ENCODE data around the gene MYLK. TPM values are rescaled to one million over a fixed set of nuclear protein-coding genes. Genes with fewer than 3 reads are reported as not detected.

The MYLK gene
- polyA plus RNA-seq, 1 donor (not counting 4 experiments of a cell fraction or from before 2014, with no cell fraction given), result 7.8 TPM

GRCh38 chr3:123768480-123769355 is 115.4 kb downstream of the MYLK start:
- no peaks in the 10 kb centered on the region for H3K9me3 ChIP-seq (ENCODE audit: control insufficient read depth, low read depth, low read length)
- H3K4me1 ChIP-seq (ENCODE audit: control insufficient read depth, extremely low read depth, insufficient read depth, low read length), result no peaks in the 10 kb centered on the region
- H3K36me3 ChIP-seq (ENCODE audit: control insufficient read depth in 2 of 2, extremely low read depth in 1 of 2, insufficient read depth in 2 of 2, low read length in 2 of 2), result no peaks in the 10 kb centered on the region
- no peak overlapping the region for H3K4me2 ChIP-seq (ENCODE audit: control insufficient read depth, extremely low read depth, insufficient read depth, low read depth, low read length)
- dilution Hi-C loops (cut with MboI; ENCODE audit: extremely low pct_ligation_motif_present, low sequenced_read_pairs), result no loop called here
- no peaks in the 10 kb centered on the region for H3K9me1 ChIP-seq (ENCODE audit: control insufficient read depth, extremely low read depth, insufficient read depth, low read length)
- no peak overlapping the region for H3K27ac ChIP-seq (ENCODE audit: control insufficient read depth, insufficient read depth, low read length)
- H2AFZ ChIP-seq (ENCODE audit: control insufficient read depth, low read length), result no peak overlapping the region
- H4K20me1 ChIP-seq (ENCODE audit: control insufficient read depth, extremely low read depth, insufficient read depth, low read length), result no peaks in the 10 kb centered on the region
- no peak for FAIRE-seq
- no peaks in the 10 kb centered on the region for H3K79me2 ChIP-seq (ENCODE audit: control insufficient read depth, insufficient read depth, low read length)
- H3K4me3 ChIP-seq (ENCODE audit: control insufficient read depth in 2 of 3, extremely low read depth in 1 of 3, insufficient read depth in 2 of 3, low read depth in 1 of 3, low read length in 3 of 3), result no peak overlapping the region
- H3K27me3 ChIP-seq (ENCODE audit: control insufficient read depth, extremely low read depth, insufficient read depth, low read length), result peaks cover 5% of the 10 kb centered on the region
- TF ChIP-seq CTCF (optimal IDR thresholded peaks at IDR 0.05 in 1 of 3, IDR thresholded peaks at IDR 0.05 in 1 of 3, conservative IDR thresholded peaks at IDR 0.05 in 1 of 3; ENCODE audit: extremely low read depth in 1 of 3, insufficient read depth in 2 of 3, low read length in 3 of 3) (no peak), EZH2 (IDR thresholded peaks at IDR 0.05; ENCODE audit: low read length) (no peak)
- H3K9ac ChIP-seq (ENCODE audit: control insufficient read depth, extremely low read depth, insufficient read depth, low read length), result no peak overlapping the region
- no peak for DNase-seq (ENCODE audit: low read depth, low spot score)

GRCh38 chr3:123767564-123768292 is 116.4 kb downstream of the MYLK start:
- Histone ChIP-seq H4K20me1 (ENCODE audit: control insufficient read depth, extremely low read depth, insufficient read depth, low read length) (no peaks in the 10 kb centered on the region), H3K4me1 (ENCODE audit: control insufficient read depth, extremely low read depth, insufficient read depth, low read length) (no peaks in the 10 kb centered on the region), H3K36me3 (ENCODE audit: control insufficient read depth in 2 of 2, extremely low read depth in 1 of 2, insufficient read depth in 2 of 2, low read length in 2 of 2) (no peaks in the 10 kb centered on the region), H3K4me3 (ENCODE audit: control insufficient read depth in 2 of 3, extremely low read depth in 1 of 3, insufficient read depth in 2 of 3, low read depth in 1 of 3, low read length in 3 of 3) (no peak overlapping the region), H2AFZ (ENCODE audit: control insufficient read depth, low read length) (no peak overlapping the region), H3K9me1 (ENCODE audit: control insufficient read depth, extremely low read depth, insufficient read depth, low read length) (no peaks in the 10 kb centered on the region), H3K27me3 (ENCODE audit: control insufficient read depth, extremely low read depth, insufficient read depth, low read length) (peaks cover 5% of the 10 kb centered on the region), H3K9ac (ENCODE audit: control insufficient read depth, extremely low read depth, insufficient read depth, low read length) (no peak overlapping the region), H3K79me2 (ENCODE audit: control insufficient read depth, insufficient read depth, low read length) (no peaks in the 10 kb centered on the region), H3K27ac (ENCODE audit: control insufficient read depth, insufficient read depth, low read length) (no peak overlapping the region), H3K9me3 (ENCODE audit: control insufficient read depth, low read depth, low read length) (no peaks in the 10 kb centered on the region), H3K4me2 (ENCODE audit: control insufficient read depth, extremely low read depth, insufficient read depth, low read depth, low read length) (no peak overlapping the region)
- no peak for FAIRE-seq
- no peak for TF ChIP-seq CTCF (optimal IDR thresholded peaks at IDR 0.05 in 1 of 3, IDR thresholded peaks at IDR 0.05 in 1 of 3, conservative IDR thresholded peaks at IDR 0.05 in 1 of 3; ENCODE audit: extremely low read depth in 1 of 3, insufficient read depth in 2 of 3, low read length in 3 of 3)
- TF ChIP-seq EZH2 (IDR thresholded peaks at IDR 0.05; ENCODE audit: low read length), result no peak
- no peak for DNase-seq (ENCODE audit: low read depth, low spot score)
- dilution Hi-C loops (cut with MboI; ENCODE audit: extremely low pct_ligation_motif_present, low sequenced_read_pairs), result no loop called here

All from keratinocyte (primary cell).